Breast epithelium (tissue), 4 donors: ENCODE measurements around the gene KIAA0513. TPM values are rescaled to one million over a fixed set of nuclear protein-coding genes. Genes with fewer than 3 reads are reported as not detected.

ENCODE experiments used
- DNase-seq, 2 donors: peaks; one replicate each; pipeline ENCODE4 v3.0.0-alpha.2; 2019; ENCODE audit warnings: low spot score in 2 of 2
- H3K27ac ChIP-seq, 2 donors: fragments of 200-600 bp; sonication (generic) in 1 of 2; one replicate each; pipeline ENCODE4 v1.5.1; 2016 to 2019; ENCODE audit warnings: mild to moderate bottlenecking in 1 of 2
- H3K27me3 ChIP-seq, 2 donors: fragments of 200-600 bp; sonication (generic) in 1 of 2; one replicate each; pipeline versions ENCODE4 v1.5.1 to v1.6.0; 2017 to 2019; ENCODE audit warnings: control low read depth in 1 of 2, mild to moderate bottlenecking in 1 of 2
- H3K36me3 ChIP-seq: fragments of 200-600 bp; one replicate; pipeline ENCODE4 v1.5.1; 2019
- H3K4me1 ChIP-seq, 2 donors: fragments of 200-600 bp; sonication (generic); one replicate each; pipeline ENCODE4 v1.5.1; 2016 to 2019; ENCODE audit warnings: control low read depth in 1 of 2
- H3K4me3 ChIP-seq, 3 donors: fragments of 200-600 bp; sonication (generic); 1 replicate in 2 of 3; 2 replicates in 1 of 3; pipeline ENCODE4 v1.5.1; 2016 to 2019; ENCODE audit warnings: mild to moderate bottlenecking in 3 of 3, moderate library complexity in 2 of 3
- H3K9me3 ChIP-seq, 2 donors: fragments of 200-600 bp; sonication (generic) in 1 of 2; one replicate each; pipeline ENCODE4 v1.5.1; 2016 to 2019; ENCODE audit warnings: control low read depth in 1 of 2
- POLR2A ChIP-seq: fragments of 450-650 bp; IDR thresholded peaks from one replicate; pipeline ENCODE4 v1.6.1; 2016; ENCODE audit warnings: antibody characterized with exemption, mild to moderate bottlenecking, moderate library complexity
- POLR2AphosphoS5 ChIP-seq, 3 donors: sonication (generic); formaldehyde crosslinking; IDR thresholded peaks; one replicate each; pipeline ENCODE4 v1.6.1; 2017; ENCODE audit warnings: antibody characterized with exemption in 3 of 3
- intact Hi-C: fragments of 100-400 bp; cut with DNase I; formaldehyde crosslinking; loops from one replicate; pipeline ENCODE4 v1.15.1; 2023; ENCODE audit warnings: low total_unique reads
- total RNA-seq, 3 donors: library from RNA; depleted of rRNA; stranded (reverse); fragments of >200 nt; gene quantifications; one replicate each; pipeline ENCODE4 v1.1.0, GENCODE V29; 2016
- TF ChIP-seq, protein P1 (sequence below), 3 donors: fragments of 450-650 bp; IDR thresholded peaks; one replicate each; pipeline ENCODE4 v1.5.1; 2016 to 2017; ENCODE audit warnings: antibody characterized with exemption in 3 of 3, mild to moderate bottlenecking in 3 of 3, moderate library complexity in 3 of 3

The KIAA0513 gene
- total RNA-seq, 3 donors from 2014 or later: 7.6 to 16.2 (median 10.8) TPM

DNA sequence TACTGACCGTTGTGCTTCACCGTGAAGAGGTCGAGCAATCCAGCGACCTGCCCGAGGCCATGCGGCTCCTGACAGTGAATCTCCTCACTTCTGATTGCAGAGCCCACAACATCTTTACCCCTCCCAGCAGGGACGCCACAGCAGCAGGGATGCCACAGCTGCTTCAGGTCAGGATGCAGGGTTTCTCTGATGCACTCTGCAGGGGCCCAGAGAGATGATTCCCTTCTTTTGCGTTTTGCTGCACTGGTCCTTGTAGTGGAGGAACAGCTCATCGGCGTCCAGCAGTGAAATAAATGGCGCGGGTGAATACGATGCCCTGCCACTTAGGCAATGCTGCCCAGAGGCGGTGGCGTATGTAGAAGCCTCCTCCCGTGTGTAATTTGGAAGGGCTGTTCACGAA, 5.6 kb downstream of the KIAA0513 start:
- DNase-seq: no peak
- Histone ChIP-seq H3K9me3 (no peaks in the 10 kb centered on the region), H3K27ac (no peak overlapping the region), H3K4me1 (peaks cover 7 to 14% of the 10 kb centered on the region in 2 donors), H3K27me3 (no peaks in the 10 kb centered on the region), H3K36me3 (no peaks in the 10 kb centered on the region), H3K4me3 (no peak overlapping the region)
- TF ChIP-seq POLR2AphosphoS5 (IDR thresholded peaks at IDR 0.05): no peak
- TF ChIP-seq POLR2A: no peak
- TF ChIP-seq, protein P1, sequence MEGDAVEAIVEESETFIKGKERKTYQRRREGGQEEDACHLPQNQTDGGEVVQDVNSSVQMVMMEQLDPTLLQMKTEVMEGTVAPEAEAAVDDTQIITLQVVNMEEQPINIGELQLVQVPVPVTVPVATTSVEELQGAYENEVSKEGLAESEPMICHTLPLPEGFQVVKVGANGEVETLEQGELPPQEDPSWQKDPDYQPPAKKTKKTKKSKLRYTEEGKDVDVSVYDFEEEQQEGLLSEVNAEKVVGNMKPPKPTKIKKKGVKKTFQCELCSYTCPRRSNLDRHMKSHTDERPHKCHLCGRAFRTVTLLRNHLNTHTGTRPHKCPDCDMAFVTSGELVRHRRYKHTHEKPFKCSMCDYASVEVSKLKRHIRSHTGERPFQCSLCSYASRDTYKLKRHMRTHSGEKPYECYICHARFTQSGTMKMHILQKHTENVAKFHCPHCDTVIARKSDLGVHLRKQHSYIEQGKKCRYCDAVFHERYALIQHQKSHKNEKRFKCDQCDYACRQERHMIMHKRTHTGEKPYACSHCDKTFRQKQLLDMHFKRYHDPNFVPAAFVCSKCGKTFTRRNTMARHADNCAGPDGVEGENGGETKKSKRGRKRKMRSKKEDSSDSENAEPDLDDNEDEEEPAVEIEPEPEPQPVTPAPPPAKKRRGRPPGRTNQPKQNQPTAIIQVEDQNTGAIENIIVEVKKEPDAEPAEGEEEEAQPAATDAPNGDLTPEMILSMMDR (IDR thresholded peaks at IDR 0.05): no peak
- intact Hi-C loops: no loop called here

DNA sequence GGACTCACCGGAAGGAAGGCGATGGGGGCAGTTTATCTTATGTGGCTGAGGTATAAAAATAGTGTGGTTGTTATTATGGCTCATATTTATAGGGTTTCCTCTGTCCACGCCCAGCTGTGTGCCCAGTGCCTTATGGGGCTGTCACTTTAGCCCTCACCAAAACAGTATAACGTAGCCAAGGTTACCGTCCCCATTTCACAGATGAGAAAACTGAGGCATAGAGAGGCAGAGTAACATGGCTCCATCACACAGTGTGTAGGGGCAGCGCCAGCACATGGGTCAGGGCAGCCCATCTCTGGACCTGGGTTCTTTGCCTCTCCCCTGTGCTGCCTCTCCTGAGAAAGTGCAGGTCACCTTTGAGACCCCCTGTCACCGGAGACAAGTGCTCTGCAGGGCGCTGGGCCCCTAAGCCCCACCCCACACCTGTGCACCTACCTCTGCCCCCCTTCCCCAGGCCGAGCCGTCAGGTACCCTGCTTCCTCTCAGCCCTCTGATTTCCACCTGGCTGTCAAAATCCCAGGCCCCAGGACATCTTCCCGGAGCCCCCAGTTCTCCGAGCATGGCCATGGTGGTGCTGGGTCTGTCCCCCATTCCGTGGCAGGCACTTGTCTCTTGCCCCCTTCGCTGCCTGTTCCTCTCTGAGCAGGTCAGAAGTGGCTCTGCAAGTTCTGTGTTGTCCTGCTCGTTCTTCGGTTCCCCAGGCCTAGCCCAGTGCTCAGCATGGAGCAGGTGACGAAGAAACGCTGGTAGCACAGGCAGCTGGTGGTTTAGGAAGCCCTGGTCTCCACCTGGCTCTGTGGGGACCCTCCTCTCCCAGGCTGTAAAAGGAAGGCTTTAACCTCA, 7.2 kb downstream of the KIAA0513 start:
- Histone ChIP-seq H3K27me3 (no peaks in the 10 kb centered on the region), H3K4me1 (peaks cover under 1 to 4% of the 10 kb centered on the region in 2 donors), H3K36me3 (no peaks in the 10 kb centered on the region), H3K9me3 (no peaks in the 10 kb centered on the region), H3K27ac (no peak overlapping the region), H3K4me3 (no peak overlapping the region)
- intact Hi-C loops: no loop called here
- TF ChIP-seq, protein P1 (IDR thresholded peaks at IDR 0.05): no peak
- TF ChIP-seq POLR2AphosphoS5 (IDR thresholded peaks at IDR 0.05): no peak
- TF ChIP-seq POLR2A: no peak
- DNase-seq: no peak

DNA sequence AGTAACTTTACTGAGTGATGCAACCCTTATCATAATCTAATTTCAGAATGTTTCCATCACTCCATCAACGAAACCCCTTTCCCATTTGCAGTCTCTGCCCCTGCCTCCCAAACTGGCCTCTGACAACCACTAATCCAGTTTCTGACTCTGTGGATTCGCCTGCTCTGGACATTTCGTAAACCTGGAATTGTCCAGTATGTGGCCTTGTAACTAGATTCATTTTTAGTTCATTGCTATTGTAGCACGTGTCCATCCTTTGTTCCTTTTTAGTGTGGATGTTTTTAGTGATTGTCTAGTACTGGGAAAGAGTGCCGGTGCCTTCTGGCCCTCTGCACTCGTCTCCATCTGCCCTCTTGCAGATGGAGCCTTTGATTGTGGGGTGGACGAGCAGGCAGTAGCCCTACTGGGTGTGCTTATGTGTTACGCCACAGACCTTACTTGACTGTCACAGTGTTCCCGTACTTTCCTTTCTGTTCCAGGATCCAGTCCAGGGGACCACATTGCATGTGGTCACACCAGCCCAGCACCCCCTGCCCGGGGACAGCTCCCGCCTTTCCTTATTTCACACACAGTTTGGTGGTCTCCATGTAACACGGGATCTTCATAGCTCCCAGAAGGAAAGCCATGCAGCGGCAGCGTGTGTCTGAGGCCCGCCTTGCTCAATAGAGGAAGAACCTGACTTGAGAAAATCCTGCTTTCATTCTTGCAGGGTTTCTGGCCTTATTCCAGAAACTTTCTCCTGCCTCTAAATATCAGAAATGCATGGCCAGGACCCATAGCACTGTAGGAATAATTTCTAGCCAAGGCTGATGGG, 8.8 kb downstream of the KIAA0513 start:
- Histone ChIP-seq H3K36me3 (no peaks in the 10 kb centered on the region), H3K4me1 (no peaks in the 10 kb centered on the region), H3K4me3 (no peak overlapping the region), H3K27me3 (no peaks in the 10 kb centered on the region), H3K27ac (peak overlapping the region; percentile 22 to 62), H3K9me3 (no peaks in the 10 kb centered on the region)
- TF ChIP-seq, protein P1 (IDR thresholded peaks at IDR 0.05): no peak
- TF ChIP-seq POLR2A (no peak), POLR2AphosphoS5 (IDR thresholded peaks at IDR 0.05) (no peak)
- no peak for DNase-seq
- intact Hi-C loops: no loop called here

DNA sequence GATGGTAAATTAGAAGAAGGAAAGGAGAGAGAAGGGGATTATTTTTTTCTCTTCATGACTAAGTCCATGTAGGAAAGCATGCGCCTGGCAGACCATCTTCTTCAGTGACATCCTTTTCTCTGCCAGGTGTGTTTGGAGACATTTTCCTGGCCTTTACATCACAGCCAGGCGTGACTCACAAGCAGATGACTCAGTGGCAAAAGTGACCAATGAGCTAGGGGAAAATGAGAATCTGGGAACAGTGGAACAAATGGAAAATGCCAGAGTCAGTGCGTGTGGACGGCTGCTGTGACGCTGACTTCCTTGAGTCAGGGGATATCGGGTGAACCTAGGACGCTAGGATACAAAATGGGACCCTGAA, 9.4 kb downstream of the KIAA0513 start:
- H3K4me3 ChIP-seq: no peak overlapping the region
- intact Hi-C loops: no loop called here
- TF ChIP-seq, protein P1 (IDR thresholded peaks at IDR 0.05): no peak
- TF ChIP-seq POLR2AphosphoS5 (IDR thresholded peaks at IDR 0.05): peak in 1 of 3 donors; percentile 15
- H3K9me3 ChIP-seq: no peaks in the 10 kb centered on the region
- peak overlapping the region in 1 of 2 donors; percentile 62 for H3K27ac ChIP-seq
- no peaks in the 10 kb centered on the region for H3K4me1 ChIP-seq
- H3K36me3 ChIP-seq: no peaks in the 10 kb centered on the region
- peak in 1 of 2 donors; percentile 44 for DNase-seq
- H3K27me3 ChIP-seq: no peaks in the 10 kb centered on the region

DNA sequence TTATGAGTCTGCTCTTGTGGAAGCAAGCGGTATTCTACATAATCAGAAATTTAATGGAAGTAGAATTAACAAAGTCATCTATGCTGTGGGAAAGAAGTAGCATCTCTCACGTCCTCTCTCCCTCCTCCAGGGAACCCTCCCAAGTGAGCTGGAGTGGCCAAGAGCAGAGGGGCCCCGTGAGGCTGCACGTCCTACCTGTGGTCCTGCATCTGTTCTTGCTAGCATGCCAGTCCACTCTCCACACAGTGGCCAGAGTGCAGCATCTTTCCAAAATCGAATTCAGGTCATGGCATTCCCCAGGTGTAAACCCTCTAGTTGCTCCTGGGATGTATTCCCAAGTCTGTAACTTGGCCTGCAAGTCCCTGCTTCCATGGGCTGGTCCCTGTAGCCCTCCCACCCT, 10.1 kb downstream of the KIAA0513 start:
- TF ChIP-seq, protein P1 (IDR thresholded peaks at IDR 0.05): no peak
- TF ChIP-seq POLR2A (no peak), POLR2AphosphoS5 (IDR thresholded peaks at IDR 0.05) (no peak)
- Histone ChIP-seq H3K36me3 (no peaks in the 10 kb centered on the region), H3K4me3 (no peak overlapping the region), H3K27ac (peak overlapping the region in 1 of 2 donors; percentile 51), H3K27me3 (no peaks in the 10 kb centered on the region), H3K9me3 (no peaks in the 10 kb centered on the region), H3K4me1 (no peaks in the 10 kb centered on the region)
- intact Hi-C loops: no loop called here
- DNase-seq: no peak
